Activated naive CD4-positive, alpha-beta T cell treated with anti-CD3 and anti-CD28 coated beads for 36 hours (primary cell): ENCODE results near the gene HNRNPU. TPM values are rescaled to one million over a fixed set of nuclear protein-coding genes. Genes with fewer than 3 reads are reported as not detected.

ENCODE experiments used
- CTCF ChIA-PET: fragments of 350-600 bp; sonication (Branson Sonifier 250); formaldehyde crosslinking; loops from one replicate; lab custom pipeline; 2021; ENCODE audit warnings: antibody characterized with exemption; lab: Charles Lee
- DNase-seq: peaks from one replicate; pipeline ENCODE4 v3.0.0-alpha.2; 2020
- H3K27ac Mint-ChIP-seq: one replicate; pipeline ENCODE4 v1.8.0; 2021; ENCODE audit warnings: mild to moderate bottlenecking, mixed read lengths
- H3K27me3 Mint-ChIP-seq: one replicate; pipeline ENCODE4 v1.8.0; 2021; ENCODE audit warnings: low read depth, mixed read lengths
- H3K36me3 Mint-ChIP-seq: one replicate; pipeline ENCODE4 v1.8.0; 2021; ENCODE audit warnings: low read depth, mixed read lengths
- H3K4me1 Mint-ChIP-seq: one replicate; pipeline ENCODE4 v1.8.0; 2021; ENCODE audit warnings: low read depth, mixed read lengths
- H3K4me3 Mint-ChIP-seq: one replicate; pipeline ENCODE4 v1.8.0; 2021; ENCODE audit warnings: mild to moderate bottlenecking, moderate library complexity, mixed read lengths
- H3K9me3 Mint-ChIP-seq: one replicate; pipeline ENCODE4 v1.8.0; 2021; ENCODE audit warnings: mixed read lengths
- intact Hi-C: fragments of 100-400 bp; cut with micrococcal nuclease; formaldehyde crosslinking; loops from one replicate; pipeline ENCODE4 v1.15.1; 2023
- total RNA-seq, 2 experiments: library from RNA; stranded (reverse); gene quantifications; one replicate each; pipeline ENCODE4 v1.2.3, GENCODE V29; 2021

The HNRNPU gene
- total RNA-seq, 2 experiments from 2014 or later = 331 to 338 TPM

DNA sequence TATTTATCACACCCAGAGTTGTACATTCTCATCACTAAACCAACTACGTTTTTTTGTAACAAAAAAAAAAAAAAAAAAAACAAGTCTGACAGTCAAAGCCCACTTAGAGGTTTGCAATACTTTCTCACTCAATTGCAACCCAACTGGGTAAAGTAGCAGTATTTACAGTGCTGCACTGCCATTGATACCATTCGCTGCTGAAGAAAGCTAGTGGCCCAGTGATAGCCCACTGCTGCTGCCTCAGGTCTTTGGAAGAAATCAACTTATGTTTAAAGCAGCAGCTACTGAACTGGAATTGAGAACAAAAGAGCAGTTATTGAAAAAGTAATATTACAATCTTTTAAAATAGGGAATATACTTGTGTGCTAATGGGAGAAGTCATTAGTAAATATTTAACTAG, 2.7 kb downstream of the HNRNPU start:
- intact Hi-C loops = loop anchor here (1.0 to 10.0 kb wide), 3 partner anchors 10 to 1705 kb away; partner anchors contain the start of genes CNST and TFB2M
- no peaks in the 10 kb centered on the region for H3K9me3 Mint-ChIP-seq
- peaks cover 61% of the 10 kb centered on the region for H3K36me3 Mint-ChIP-seq
- H3K4me1 Mint-ChIP-seq = peaks cover 54% of the 10 kb centered on the region
- DNase-seq = no peak
- CTCF ChIA-PET = interaction anchor here (0.7 to 2.6 kb wide), 5 partner anchors 9 to 265 kb away, joined by 3 to 10 read pairs (median 5); partner anchors contain the start of gene COX20
- peak overlapping the region; percentile 90 for H3K4me3 Mint-ChIP-seq
- H3K27me3 Mint-ChIP-seq = no peaks in the 10 kb centered on the region
- peak overlapping the region; percentile 96 for H3K27ac Mint-ChIP-seq

DNA sequence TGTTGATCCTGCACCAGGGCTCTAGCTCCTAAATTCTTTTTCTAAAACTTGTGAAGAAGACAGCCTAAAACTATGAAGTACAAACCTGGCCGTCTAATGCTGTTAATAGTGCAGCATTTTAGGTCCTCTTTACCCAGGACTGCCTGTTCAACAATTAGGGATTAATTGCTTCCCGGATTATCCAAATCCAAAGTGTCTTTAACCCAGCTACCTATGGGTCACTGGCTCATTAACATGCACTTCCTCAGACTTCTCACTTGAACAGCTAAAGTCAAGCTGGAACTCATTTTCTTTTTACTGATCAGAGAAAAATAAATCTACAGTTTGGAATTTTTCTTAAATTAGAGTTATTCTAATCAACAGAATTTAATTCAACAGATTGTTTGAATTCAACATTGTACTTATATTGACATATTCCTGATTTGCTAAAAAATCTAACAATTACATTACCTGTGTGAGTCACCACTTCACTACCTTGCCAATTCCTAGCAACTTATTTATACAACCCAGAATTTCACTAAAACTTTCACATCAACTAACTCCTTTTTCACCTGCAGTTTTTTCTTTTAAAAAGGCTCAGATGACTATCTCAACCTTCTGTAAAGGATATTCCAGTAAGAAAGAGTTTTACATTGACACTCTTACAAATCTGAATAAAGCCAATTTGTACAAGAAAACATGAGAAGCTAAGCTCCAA, 3.3 kb downstream of the HNRNPU start:
- no peaks in the 10 kb centered on the region for H3K27me3 Mint-ChIP-seq
- peaks cover 68% of the 10 kb centered on the region for H3K36me3 Mint-ChIP-seq
- H3K27ac Mint-ChIP-seq = peak overlapping the region; percentile 96
- H3K9me3 Mint-ChIP-seq = no peaks in the 10 kb centered on the region
- peaks cover 56% of the 10 kb centered on the region for H3K4me1 Mint-ChIP-seq
- no peak for DNase-seq
- peak overlapping the region; percentile 90 for H3K4me3 Mint-ChIP-seq
- intact Hi-C loops = loop anchor here (1.0 to 10.0 kb wide), 2 partner anchors 10 to 1094 kb away; no protein-coding TSS in a partner anchor
- CTCF ChIA-PET = interaction anchor here (0.7 to 2.6 kb wide), 6 partner anchors 8 to 265 kb away, joined by 3 to 10 read pairs (median 5); partner anchors contain the start of gene COX20

- H3K9me3 Mint-ChIP-seq = no peaks in the 10 kb centered on the region
- H3K27ac Mint-ChIP-seq = peak overlapping the region; percentile 96
- H3K36me3 Mint-ChIP-seq = peaks cover 78% of the 10 kb centered on the region
- intact Hi-C loops = loop anchor here (10.0 kb wide), 1 partner anchor 1095 kb away; no protein-coding TSS in a partner anchor
- CTCF ChIA-PET = interaction anchor here (0.6 to 3.7 kb wide), 6 partner anchors 10 to 182 kb away, joined by 3 to 15 read pairs (median 6); no protein-coding TSS in a partner anchor
- no peak for DNase-seq
- H3K4me1 Mint-ChIP-seq = peaks cover 58% of the 10 kb centered on the region
- peak overlapping the region; percentile 90 for H3K4me3 Mint-ChIP-seq
- H3K27me3 Mint-ChIP-seq = no peaks in the 10 kb centered on the region
Observed at GRCh38 chr1:244860078-244860477, 4.3 kb downstream of the HNRNPU start.

DNA sequence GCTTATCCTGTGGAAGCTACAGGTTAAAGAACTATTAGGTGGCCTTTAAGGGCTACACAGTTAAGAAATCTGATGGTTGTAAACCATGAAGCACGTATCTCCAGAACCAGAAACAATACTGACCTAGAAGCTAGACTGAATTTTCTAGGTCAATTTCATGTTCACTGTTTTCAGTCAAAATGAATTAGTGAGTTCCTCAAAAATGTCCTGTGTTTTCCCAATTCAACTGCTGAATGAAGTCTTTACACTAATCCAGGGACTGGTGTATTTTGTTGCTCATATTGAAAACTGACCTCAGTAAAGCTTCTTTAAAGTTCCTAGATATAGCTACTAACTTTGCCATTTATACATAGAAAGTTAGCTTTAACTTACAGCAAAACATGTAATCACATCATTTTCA, 6.0 kb downstream of the HNRNPU start:
- no peak for DNase-seq
- H3K27me3 Mint-ChIP-seq = no peaks in the 10 kb centered on the region
- no peaks in the 10 kb centered on the region for H3K9me3 Mint-ChIP-seq
- H3K36me3 Mint-ChIP-seq = peaks cover 85% of the 10 kb centered on the region
- peak overlapping the region; percentile 32 for H3K4me3 Mint-ChIP-seq
- H3K27ac Mint-ChIP-seq = peak overlapping the region; percentile 76
- CTCF ChIA-PET = interaction anchor here (1.7 to 3.7 kb wide), 3 partner anchors 11 to 184 kb away, joined by 4 to 15 read pairs (median 10); no protein-coding TSS in a partner anchor
- peaks cover 71% of the 10 kb centered on the region for H3K4me1 Mint-ChIP-seq
- intact Hi-C loops = no loop called here

GRCh38 chr1:244857761-244858160, 6.6 kb downstream of the HNRNPU start:
- no peaks in the 10 kb centered on the region for H3K27me3 Mint-ChIP-seq
- H3K4me1 Mint-ChIP-seq = peaks cover 71% of the 10 kb centered on the region
- intact Hi-C loops = no loop called here
- CTCF ChIA-PET = interaction anchor here (1.7 to 3.7 kb wide), 2 partner anchors 11 to 20 kb away, joined by 4 to 15 read pairs; no protein-coding TSS in a partner anchor
- no peaks in the 10 kb centered on the region for H3K9me3 Mint-ChIP-seq
- peaks cover 83% of the 10 kb centered on the region for H3K36me3 Mint-ChIP-seq
- DNase-seq = no peak
- peak overlapping the region; percentile 76 for H3K27ac Mint-ChIP-seq
- peak overlapping the region; percentile 18 for H3K4me3 Mint-ChIP-seq

DNA sequence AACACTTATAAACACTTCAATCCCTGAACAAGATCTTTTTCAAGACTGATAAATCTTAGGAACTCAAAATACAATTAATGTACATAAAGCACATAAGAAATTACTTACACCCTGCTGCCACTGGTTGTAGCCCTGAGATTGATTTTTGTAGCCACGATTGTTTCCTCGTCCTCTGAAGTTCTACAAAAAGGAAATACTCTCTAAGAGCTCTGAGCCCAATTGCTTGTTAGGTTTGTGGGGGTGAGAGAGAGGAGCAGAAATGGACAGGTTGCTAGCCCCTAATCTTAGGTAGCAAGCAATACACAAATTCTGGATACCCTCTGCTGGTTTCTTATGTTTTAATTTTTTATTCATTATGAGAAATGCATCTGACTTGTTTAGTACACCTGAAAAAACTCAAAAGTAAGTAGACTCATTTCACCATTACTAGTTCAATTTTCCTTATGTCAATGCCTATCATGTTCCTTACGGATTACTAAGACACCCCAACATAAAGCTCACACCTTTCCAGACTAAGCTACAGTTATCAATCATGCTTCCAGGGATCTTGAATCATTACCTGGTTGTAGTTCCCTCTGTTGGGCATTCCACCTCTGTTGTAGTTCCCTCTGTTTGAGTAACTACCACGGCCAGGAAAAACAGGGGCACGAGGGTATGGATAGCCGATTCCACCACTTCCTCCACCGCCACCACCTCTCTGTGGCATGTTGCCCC, 9.3 kb downstream of the HNRNPU start:
- no peak for DNase-seq
- Mint-ChIP-seq H3K9me3 (no peaks in the 10 kb centered on the region), H3K4me1 (peaks cover 80% of the 10 kb centered on the region), H3K27me3 (no peaks in the 10 kb centered on the region), H3K4me3 (peak overlapping the region; percentile 44), H3K36me3 (peaks cover 80% of the 10 kb centered on the region), H3K27ac (peak overlapping the region; percentile 85)
- intact Hi-C loops = no loop called here
- CTCF ChIA-PET = interaction anchor here (0.8 to 1.0 kb wide), 2 partner anchors 9 to 19 kb away, joined by 3 read pairs; partner anchors contain the start of genes COX20 and HNRNPU

GRCh38 chr1:244854166-244854565, 10.2 kb downstream of the HNRNPU start:
- DNase-seq = no peak
- H3K4me1 Mint-ChIP-seq = peaks cover 83% of the 10 kb centered on the region
- H3K27me3 Mint-ChIP-seq = no peaks in the 10 kb centered on the region
- intact Hi-C loops = no loop called here
- no peaks in the 10 kb centered on the region for H3K9me3 Mint-ChIP-seq
- CTCF ChIA-PET = interaction anchor here (1.2 kb wide), 1 partner anchor 53 kb away, joined by 3 read pairs; no protein-coding TSS in a partner anchor
- peak overlapping the region; percentile 4 for H3K4me3 Mint-ChIP-seq
- peak overlapping the region; percentile 63 for H3K27ac Mint-ChIP-seq
- peaks cover 76% of the 10 kb centered on the region for H3K36me3 Mint-ChIP-seq

DNA sequence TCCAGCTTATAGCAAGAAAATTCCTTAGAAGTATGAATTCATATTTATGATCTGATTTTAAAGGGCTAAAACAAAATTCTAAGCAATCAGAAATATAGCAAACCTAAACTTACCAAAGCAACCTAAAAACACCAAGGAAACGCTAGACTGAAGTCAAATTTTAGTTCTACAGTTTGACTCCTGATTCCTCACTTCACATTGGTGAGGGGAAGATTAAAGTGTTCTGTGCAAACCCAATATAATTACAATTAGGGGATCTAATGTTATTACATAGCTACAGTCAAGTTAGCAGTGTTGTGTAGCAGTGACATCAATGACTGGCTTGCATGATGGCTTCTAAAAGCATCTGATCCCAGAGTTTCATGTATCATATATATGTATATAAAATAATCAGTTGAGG, 11.6 kb downstream of the HNRNPU start:
- H3K9me3 Mint-ChIP-seq = no peaks in the 10 kb centered on the region
- CTCF ChIA-PET = interaction anchor here (1.3 to 1.8 kb wide), 2 partner anchors 9 to 17 kb away, joined by 3 to 5 read pairs; partner anchors contain the start of gene COX20
- peak overlapping the region; percentile 76 for H3K27ac Mint-ChIP-seq
- H3K4me3 Mint-ChIP-seq = no peak overlapping the region
- intact Hi-C loops = no loop called here
- no peak for DNase-seq
- H3K27me3 Mint-ChIP-seq = no peaks in the 10 kb centered on the region
- peaks cover 73% of the 10 kb centered on the region for H3K36me3 Mint-ChIP-seq
- H3K4me1 Mint-ChIP-seq = peaks cover 83% of the 10 kb centered on the region

DNA sequence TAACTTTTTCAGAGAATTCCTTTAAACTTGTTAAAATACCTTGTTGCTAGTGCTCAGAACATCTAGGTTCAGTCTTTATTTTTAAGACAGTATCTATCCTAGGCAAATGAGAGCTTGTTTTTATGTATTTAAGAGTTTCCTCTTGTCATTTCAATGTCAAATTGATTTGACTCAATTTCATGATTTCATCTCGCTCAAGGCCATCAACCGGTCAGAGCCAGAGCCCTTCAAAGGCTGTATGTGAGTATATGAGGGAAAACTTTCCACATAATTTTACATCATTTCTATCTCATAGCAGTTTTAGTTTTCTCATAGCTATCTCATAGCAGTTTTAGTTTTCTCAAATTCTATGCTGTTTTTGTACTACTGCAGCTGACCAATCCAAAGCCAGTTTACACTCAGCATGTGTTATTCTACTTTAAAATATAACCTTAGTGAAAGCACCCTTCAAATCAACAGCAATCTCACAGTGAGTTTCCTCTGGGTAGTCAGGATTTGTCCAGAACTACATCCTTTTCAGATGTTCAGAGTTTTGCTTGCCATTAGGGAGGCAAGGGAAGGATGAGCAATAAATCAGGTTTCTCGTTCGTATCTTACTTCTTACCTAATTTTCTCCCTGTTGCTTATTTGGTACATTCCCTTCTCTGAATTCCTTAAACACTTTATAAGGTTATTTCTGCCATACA, 12.7 kb downstream of the HNRNPU start:
- H3K9me3 Mint-ChIP-seq = no peaks in the 10 kb centered on the region
- peaks cover 66% of the 10 kb centered on the region for H3K36me3 Mint-ChIP-seq
- peak overlapping the region; percentile 76 for H3K27ac Mint-ChIP-seq
- no peaks in the 10 kb centered on the region for H3K27me3 Mint-ChIP-seq
- H3K4me1 Mint-ChIP-seq = peaks cover 74% of the 10 kb centered on the region
- intact Hi-C loops = loop anchor here (1.0 kb wide), 1 partner anchor 10 kb away; no protein-coding TSS in a partner anchor
- CTCF ChIA-PET = interaction anchor here (1.3 to 3.1 kb wide), 3 partner anchors 10 to 191 kb away, joined by 3 to 13 read pairs (median 5); partner anchors contain the start of gene COX20
- no peak overlapping the region for H3K4me3 Mint-ChIP-seq
- DNase-seq = no peak

DNA sequence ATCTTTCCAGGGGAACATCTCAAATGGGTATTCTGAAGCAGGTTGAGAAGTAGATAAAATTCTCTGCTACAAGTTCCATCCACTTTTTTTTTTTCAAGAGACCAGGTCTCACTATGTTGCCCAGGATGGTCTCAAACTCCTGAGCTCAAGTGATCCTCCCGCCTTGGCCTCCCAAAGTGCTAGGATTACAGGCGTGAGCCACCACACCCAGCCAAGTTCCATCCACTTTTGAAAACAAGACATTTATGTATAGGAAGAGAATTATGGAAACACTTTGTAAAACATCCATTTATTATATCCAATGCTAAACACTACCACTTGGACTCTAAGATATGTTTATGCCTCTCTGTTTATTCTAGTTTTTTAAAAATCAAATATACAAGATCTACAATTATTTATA, 13.4 kb downstream of the HNRNPU start:
- Mint-ChIP-seq H3K36me3 (peaks cover 65% of the 10 kb centered on the region), H3K27ac (peak overlapping the region; percentile 63), H3K4me1 (peaks cover 70% of the 10 kb centered on the region), H3K27me3 (no peaks in the 10 kb centered on the region), H3K4me3 (no peak overlapping the region), H3K9me3 (no peaks in the 10 kb centered on the region)
- intact Hi-C loops = loop anchor here (1.0 kb wide), 1 partner anchor 10 kb away; no protein-coding TSS in a partner anchor
- CTCF ChIA-PET = interaction anchor here (1.1 to 3.1 kb wide), 2 partner anchors 65 to 191 kb away, joined by 5 to 13 read pairs; no protein-coding TSS in a partner anchor
- no peak for DNase-seq

DNA sequence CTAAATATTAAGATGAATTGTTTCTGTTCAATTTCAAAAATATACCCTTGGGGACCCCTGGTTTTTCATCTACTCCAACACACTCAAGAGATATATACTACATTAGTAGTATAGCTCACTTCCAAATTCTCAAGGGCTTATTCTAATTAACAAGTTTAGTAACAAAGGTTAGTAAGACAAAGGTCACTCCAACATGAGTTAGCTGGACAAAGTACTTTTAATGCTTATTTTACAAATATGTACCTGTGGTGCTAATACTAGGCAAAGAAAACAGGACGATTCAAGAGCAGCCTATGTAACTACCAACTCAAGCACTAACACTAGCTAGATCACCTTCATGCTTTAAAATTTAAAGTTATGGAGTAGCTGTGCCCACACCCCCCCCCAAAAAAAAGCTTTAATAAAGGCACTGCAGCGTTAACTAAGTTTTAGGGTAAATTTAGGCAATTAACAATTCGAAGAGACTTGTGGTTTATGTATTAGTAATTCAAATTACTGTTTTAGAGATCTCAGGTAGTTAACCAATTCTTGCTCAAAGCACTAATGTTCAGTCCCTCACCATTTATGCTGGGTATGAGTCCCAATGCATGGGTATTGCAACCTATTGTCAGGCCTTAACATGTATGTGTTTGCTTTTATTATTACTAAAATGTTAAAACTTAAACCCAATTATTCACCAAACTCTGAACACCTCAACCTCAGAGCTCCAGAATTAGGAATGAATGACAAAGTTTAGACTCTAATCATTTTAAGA, 14.1 kb downstream of the HNRNPU start:
- CTCF ChIA-PET = interaction anchor here (1.0 to 3.1 kb wide), 3 partner anchors 9 to 192 kb away, joined by 4 to 13 read pairs (median 5); no protein-coding TSS in a partner anchor
- intact Hi-C loops = no loop called here
- Mint-ChIP-seq H3K36me3 (peaks cover 63% of the 10 kb centered on the region), H3K9me3 (no peaks in the 10 kb centered on the region), H3K4me3 (no peak overlapping the region), H3K4me1 (peaks cover 68% of the 10 kb centered on the region), H3K27ac (peak overlapping the region; percentile 63), H3K27me3 (no peaks in the 10 kb centered on the region)
- no peak for DNase-seq
